Measurements from ENCODE around the gene ANKRD16. TPM values are rescaled to one million over a fixed set of nuclear protein-coding genes. Genes with fewer than 3 reads are reported as not detected.

ANKRD16 gene
- total and polyA plus RNA-seq, 2 of the 8 experiments (the other 6 are each of a cell fraction or from before 2014, with no cell fraction given) = 8.2 to 12.7 TPM

GRCh38 chr10:5876181-5876768, 13.4 kb downstream of the ANKRD16 start:
- Histone ChIP-seq H3K79me2 (ENCODE audit: control insufficient read depth in 1 of 2, insufficient read depth in 2 of 2, low read length in 2 of 2) (no peaks in the 10 kb centered on the region), H3K9ac (replicated peaks in 1 of 4; ENCODE audit: extremely low read depth in 1 of 4, low read depth in 3 of 4, low read length in 3 of 4) (no peak overlapping the region), H4K91ac (replicated peaks; ENCODE audit: insufficient read length, low read length) (no peak overlapping the region), H3K4me2 (ENCODE audit: insufficient read depth in 1 of 2, low read depth in 2 of 2, low read length in 2 of 2) (no peak overlapping the region), H2BK120ac (replicated peaks; ENCODE audit: low read depth, low read length) (no peak overlapping the region), H3K36me3 (ENCODE audit: control insufficient read depth in 2 of 4, insufficient read depth in 4 of 4, low read length in 3 of 4) (peaks cover 10 to 40% (median 22%) of the 10 kb centered on the region in 4 experiments), H2BK20ac (ENCODE audit: low read length) (no peak overlapping the region), H3K27ac (ENCODE audit: low read depth, low read length) (peak overlapping the region; percentile 45; the same call in 1 of the 2 replicates), H4K5ac (ENCODE audit: insufficient read length, low read depth, low read length) (no peak overlapping the region), H3K4me3 (ENCODE audit: extremely low read depth in 1 of 4, insufficient read depth in 2 of 4, low read depth in 3 of 4, low read length in 4 of 4) (no peak overlapping the region), H3K18ac (ENCODE audit: extremely low read depth, low read length) (no peak overlapping the region), H3K27me3 (replicated peaks in 1 of 4; ENCODE audit: control insufficient read depth in 3 of 4, extremely low read depth in 1 of 4, insufficient read depth in 3 of 4, low read length in 3 of 4) (no peaks in the 10 kb centered on the region), H2BK5ac (ENCODE audit: low read depth, low read length) (no peak overlapping the region), H3K4ac (replicated peaks; ENCODE audit: insufficient read length, low read depth, low read length) (no peak overlapping the region), H3K56ac (replicated peaks; ENCODE audit: insufficient read length, low read depth, low read length) (no peak overlapping the region), H3K14ac (ENCODE audit: insufficient read length) (no peak overlapping the region), H2BK12ac (ENCODE audit: low read depth, low read length) (no peak overlapping the region), H2BK15ac (ENCODE audit: low read length) (no peak overlapping the region), H3K4me1 (replicated peaks in 1 of 4; ENCODE audit: control insufficient read depth in 3 of 4, insufficient read depth in 4 of 4, low read length in 3 of 4) (no peaks in the 10 kb centered on the region), H4K20me1 (replicated peaks in 1 of 2; ENCODE audit: control insufficient read depth in 1 of 2, insufficient read depth in 2 of 2, low read length in 2 of 2) (peaks cover 0 to 5% of the 10 kb centered on the region in 2 experiments), H4K8ac (ENCODE audit: extremely low read depth, insufficient read depth, low read length) (no peak overlapping the region), H2AK5ac (ENCODE audit: low read depth, low read length) (no peak overlapping the region), H3K23ac (ENCODE audit: insufficient read length) (no peak overlapping the region), H3K23me2 (ENCODE audit: low read depth, low read length) (no peaks in the 10 kb centered on the region), H3K79me1 (ENCODE audit: low read depth, low read length) (no peaks in the 10 kb centered on the region), H2AFZ (ENCODE audit: low read length) (no peak overlapping the region), H3K9me3 (ENCODE audit: insufficient read depth in 2 of 2, low read depth in 1 of 2, low read length in 1 of 2) (no peaks in the 10 kb centered on the region)
- ChIA-PET POLR2A (ENCODE audit: partially characterized antibody) (interaction anchor here (2.5 kb wide), 1 partner anchor 13 kb away, joined by 12 read pairs; the partner anchor contains the start of genes ANKRD16 and FBH1), CTCF (ENCODE audit: partially characterized antibody) (interaction anchor here (1.1 to 1.8 kb wide), 2 partner anchors 16 to 31 kb away, joined by 3 to 4 read pairs; no protein-coding TSS in a partner anchor)
- 88% methylated on average over 14 of the region's 14 CpGs; no CpG with 5 or more reads in 1 of the 2 experiments for whole genome bisulfite sequencing, 2 experiments (ENCODE audit: extremely low coverage in 1 of 2, insufficient coverage in 1 of 2, insufficient read length in 1 of 2, insufficient replicate concordance in 2 of 2, low coverage in 1 of 2, low lambda C conversion rate in 2 of 2, missing lambda C conversion rate in 1 of 2)
- TF ChIP-seq CEBPB (IDR thresholded peaks at IDR 0.05; ENCODE audit: low read depth, low read length) (no peak), SIRT6 (IDR thresholded peaks at IDR 0.05; ENCODE audit: low read length) (no peak), RBBP5 (IDR thresholded peaks at IDR 0.05; ENCODE audit: borderline replicate concordance, low read depth, low read length) (no peak), CREB1 (IDR thresholded peaks at IDR 0.05) (no peak), CTBP2 (IDR thresholded peaks at IDR 0.05; ENCODE audit: borderline replicate concordance, insufficient read depth, insufficient read length, low read length) (no peak), YY1 (IDR thresholded peaks at IDR 0.05; ENCODE audit: low read depth, low read length) (no peak), RNF2 (IDR thresholded peaks at IDR 0.05; ENCODE audit: borderline replicate concordance, low read depth, low read length, missing control alignments, poor library complexity, severe bottlenecking) (no peak), TAF1 (IDR thresholded peaks at IDR 0.05; ENCODE audit: low read depth, low read length) (no peak), KDM5A (IDR thresholded peaks at IDR 0.05; ENCODE audit: low read length) (no peak), HDAC2 (IDR thresholded peaks at IDR 0.05; ENCODE audit: borderline replicate concordance in 1 of 2, low read depth in 2 of 2, low read length in 2 of 2) (no peak), KDM1A (IDR thresholded peaks at IDR 0.05; ENCODE audit: borderline replicate concordance, low read length) (no peak), EP300 (IDR thresholded peaks at IDR 0.05; ENCODE audit: borderline replicate concordance in 1 of 2, low read depth in 2 of 2, low read length in 2 of 2) (no peak)
- FAIRE-seq (no peak), DNase-seq (ENCODE audit: low read depth in 1 of 2, low spot score in 2 of 2) (no peak)
